GM18519 (cell line): ENCODE measurements around the gene KCNJ14.

Source experiments
- ATAC-seq: cut with Tn5 transposase; IDR thresholded peaks from one replicate; pipeline ENCODE4 v1.9.1; 2021; ENCODE audit warnings: mild to moderate bottlenecking, moderate library complexity; ENCODE audit not compliant: unreplicated experiment, low FRiP score

KCNJ14 gene

DNA sequence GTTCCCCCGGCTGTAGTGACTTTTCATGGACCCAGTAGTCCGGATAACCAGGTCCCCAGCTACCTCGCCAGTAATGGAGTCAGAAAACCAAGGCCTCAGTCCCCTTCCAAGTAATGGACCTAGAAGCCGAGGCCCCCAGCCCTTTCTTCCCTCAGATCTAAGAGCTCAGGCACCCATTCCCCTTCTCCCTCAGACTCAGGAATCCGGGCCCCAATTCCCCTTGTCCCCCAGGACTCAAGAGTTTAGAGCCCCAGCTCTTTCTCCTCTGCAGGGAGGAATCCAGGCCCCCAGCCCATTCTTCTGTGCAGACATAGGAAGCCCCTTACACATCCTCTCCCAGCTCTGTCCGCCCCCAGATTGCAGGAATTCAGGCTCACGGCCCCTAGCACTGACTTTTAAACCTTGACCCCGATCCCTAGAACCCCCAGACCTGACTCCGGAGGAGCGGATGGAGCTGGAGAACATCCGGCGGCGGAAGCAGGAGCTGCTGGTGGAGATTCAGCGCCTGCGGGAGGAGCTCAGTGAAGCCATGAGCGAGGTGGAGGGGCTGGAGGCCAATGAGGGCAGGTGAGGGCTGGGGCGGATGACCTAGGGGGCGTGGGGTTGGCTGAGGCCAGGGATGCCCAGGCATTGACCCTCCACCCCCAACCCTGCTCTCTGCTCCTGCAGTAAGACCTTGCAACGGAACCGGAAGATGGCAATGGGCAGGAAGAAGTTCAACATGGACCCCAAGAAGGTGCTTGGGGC, 14.7 kb downstream of the KCNJ14 start:
- no peak for ATAC-seq

DNA sequence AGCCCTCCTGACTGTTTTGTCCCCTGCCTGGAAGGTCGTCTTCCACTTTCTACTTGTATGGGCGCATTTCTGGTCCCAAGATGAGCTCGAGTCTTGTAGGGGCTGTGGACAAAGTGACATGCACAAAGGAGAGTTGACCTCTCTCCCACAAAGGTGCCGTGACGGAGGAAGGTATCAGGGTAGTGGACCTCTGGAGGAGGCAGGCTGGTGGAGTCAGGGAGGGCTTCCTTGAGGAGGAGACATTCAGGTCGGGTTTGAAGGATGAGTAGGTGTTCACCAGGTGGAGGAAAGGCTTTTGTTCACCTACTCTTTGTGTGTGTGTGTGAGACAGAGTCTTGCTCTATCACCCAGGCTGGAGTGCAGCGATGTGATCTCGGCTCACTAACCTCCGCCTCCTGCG, 15.5 kb downstream of the KCNJ14 start:
- ATAC-seq, result no peak

DNA sequence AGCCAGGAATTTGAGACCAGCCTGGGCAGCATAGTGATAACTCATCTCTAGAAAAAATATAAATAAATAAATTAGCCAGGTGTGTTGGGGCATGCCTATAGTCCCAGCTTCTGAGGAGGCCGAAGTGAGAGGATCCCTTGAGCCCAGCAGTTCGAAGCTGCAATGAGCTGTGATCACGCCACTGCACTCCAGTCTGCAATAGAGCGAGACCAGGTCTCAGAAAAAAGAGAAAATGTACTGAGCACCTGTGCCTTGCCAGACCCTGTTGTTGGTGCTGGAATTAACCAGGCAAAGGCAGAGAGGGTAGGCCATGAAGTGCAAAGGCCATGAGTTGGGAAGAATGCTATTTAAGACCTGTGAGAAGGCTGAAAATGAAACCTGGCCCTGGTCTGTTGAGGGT, 16.5 kb downstream of the KCNJ14 start:
- ATAC-seq, result no peak

DNA sequence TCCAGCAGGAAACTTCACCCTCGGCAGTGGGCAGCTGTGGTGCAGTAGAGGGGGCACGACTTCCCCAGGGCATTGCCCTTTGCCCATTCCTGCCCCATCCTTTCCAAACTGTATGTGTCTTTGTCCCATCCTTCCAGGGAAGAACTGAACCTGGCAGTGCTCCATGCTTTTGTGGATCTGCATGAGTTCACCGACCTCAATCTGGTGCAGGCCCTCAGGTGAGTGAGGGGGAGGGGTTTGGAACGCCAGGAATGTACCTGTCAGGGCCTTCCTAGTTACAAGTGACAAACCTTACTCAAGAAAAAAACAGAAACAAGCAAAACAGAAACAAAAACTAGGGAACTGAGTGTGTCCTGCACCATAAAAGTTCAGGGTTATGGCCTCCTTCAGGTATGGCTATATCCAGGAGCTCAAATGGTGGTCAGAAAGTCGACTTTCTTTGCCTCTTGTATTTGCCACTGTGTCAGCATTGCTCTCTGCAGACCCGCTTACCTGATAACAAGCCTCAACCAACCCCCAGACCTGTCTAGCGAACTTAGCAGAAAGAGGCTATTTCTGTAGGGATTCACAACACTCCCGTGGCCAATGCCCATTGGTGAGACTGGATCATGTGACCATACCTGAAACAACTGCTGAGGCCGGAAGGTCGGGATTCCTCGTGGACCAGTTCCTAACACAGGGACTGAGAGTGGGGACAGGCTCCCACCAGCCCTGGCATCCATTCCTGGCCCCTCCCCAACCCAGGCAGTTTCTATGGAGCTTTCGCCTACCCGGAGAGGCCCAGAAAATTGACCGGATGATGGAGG, 18.0 kb downstream of the KCNJ14 start:
- ATAC-seq, result no peak

DNA sequence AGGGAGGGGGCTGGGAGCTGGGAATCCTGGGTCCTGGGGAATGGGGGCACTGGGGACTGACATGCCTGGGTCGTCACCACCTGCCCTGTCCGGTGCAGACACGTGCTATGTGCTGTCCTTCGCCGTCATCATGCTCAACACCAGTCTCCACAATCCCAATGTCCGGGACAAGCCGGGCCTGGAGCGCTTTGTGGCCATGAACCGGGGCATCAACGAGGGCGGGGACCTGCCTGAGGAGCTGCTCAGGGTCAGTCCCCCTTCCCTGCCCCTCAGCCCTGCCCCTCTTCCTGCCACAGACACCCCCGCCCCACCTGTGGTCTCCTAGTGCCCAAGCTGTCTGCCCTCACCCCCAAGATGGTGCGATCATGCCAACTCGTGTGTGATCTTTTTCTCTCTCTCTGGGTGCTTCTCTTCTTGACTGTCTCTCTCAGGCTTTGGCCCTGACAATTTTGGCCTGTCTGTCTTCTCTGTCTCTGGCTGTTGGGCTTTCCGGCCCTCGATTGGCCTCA, 18.8 kb downstream of the KCNJ14 start:
- ATAC-seq, result no peak

DNA sequence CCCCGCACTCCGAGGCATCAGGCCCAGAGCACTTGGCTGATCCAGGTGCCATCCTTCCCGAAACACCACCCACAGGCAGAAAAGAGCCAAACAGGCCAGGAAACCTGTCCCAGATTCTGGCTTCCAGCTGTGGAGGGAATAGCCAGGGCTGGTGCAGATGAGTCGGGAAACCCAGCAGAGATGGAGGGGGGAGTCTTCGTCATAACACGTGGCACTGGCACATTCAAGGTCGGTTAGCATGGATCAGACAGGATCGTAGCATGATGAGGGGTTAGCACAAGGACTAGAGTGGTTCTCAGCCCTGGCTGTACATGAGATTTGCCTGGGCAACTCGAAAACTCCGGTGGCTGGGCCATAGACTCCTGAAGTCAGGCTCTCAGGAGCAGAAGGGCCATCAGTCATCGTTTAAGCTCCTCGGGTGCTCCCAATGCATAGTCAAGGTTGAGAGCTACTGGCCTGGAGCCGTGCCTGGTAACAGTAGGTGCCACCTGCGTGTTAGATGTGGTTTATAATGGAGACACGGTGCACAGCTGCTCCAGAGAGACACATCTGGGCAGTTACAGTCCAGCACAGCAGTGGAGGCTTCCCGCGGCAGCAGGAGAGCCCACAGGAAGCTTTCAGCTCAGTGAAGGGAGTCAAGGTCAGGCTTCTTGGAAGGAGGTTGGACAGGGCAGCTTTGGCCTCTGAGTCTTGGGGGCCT, 20.1 kb downstream of the KCNJ14 start:
- ATAC-seq, result no peak

DNA sequence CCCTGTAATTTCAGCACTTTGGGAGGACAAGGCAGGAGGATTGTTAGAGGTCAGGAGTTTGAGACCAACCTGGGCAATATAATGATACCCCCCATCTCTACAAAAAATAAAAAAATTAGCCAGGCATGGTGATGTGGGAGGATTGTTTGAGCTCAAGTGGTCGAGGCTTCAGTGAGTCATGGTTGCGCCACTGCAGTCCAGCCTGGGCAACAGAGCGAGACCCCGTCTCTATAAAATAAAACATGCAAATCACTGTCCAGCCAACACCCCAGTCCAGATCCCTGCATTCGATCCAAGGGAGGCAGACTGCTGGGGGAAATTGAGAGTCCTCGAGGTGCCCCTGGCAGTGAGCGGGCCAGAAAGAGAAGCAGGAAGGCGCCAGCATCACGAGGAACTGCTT, 20.8 kb downstream of the KCNJ14 start:
- ATAC-seq, result no peak

DNA sequence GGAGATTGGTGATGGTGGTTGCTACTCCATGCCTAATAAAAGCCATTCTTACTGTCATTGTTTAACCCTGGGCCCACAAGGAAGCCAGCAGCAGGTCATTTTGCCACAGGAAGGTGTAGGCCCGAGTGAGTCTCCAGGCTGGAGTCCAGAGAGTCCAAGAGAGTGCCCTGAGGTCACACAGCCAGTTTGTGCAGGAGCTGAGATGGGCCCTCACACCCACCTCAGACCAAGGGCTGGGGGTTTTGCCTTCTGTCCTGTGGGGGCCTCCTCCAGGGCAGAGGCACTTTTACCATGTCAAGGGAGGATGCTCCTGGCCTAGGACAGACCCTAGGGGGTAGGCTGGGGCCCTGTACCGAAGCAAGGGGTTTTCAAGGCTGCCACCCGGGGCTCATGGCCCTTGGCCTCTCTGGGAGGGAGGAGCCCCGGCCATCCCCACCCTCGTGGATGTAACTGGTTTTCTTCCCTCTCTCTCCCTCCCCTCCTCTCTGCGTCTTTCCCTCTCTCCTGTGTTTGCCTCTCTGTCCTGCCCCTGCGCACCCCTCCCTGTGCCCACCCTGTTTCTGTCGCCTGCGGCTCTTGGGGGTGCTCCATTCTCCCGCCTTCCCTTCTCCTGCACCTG, 21.8 kb downstream of the KCNJ14 start:
- no peak for ATAC-seq

DNA sequence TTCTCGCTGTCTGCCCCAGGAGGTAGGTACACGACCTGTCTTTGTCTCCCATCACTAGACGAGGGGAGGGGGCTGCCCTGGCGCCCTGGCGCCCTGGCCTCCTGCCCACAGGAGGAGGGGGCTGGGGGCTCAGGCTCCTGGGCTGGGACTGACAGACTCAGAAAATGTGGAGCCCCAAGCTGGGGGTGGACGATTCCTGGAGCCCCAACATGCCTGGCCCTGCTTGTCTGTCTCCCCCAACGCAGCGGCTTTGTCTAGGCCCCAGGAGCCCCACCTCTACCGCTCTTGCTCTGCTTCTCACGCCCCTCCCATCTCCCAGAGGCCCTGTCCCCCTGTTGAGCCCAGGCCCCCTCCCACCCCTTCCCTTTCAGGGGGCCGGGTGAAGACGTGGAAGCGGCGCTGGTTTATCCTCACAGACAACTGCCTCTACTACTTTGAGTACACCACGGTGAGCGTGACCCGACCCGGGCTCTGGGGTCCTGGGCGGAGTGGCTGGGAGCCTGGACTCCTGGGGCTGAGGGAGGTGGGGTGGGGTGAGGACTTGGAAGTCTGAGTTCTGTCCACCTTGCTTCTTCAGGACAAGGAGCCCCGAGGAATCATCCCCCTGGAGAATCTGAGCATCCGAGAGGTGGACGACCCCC, 22.4 kb downstream of the KCNJ14 start:
- no peak for ATAC-seq

DNA sequence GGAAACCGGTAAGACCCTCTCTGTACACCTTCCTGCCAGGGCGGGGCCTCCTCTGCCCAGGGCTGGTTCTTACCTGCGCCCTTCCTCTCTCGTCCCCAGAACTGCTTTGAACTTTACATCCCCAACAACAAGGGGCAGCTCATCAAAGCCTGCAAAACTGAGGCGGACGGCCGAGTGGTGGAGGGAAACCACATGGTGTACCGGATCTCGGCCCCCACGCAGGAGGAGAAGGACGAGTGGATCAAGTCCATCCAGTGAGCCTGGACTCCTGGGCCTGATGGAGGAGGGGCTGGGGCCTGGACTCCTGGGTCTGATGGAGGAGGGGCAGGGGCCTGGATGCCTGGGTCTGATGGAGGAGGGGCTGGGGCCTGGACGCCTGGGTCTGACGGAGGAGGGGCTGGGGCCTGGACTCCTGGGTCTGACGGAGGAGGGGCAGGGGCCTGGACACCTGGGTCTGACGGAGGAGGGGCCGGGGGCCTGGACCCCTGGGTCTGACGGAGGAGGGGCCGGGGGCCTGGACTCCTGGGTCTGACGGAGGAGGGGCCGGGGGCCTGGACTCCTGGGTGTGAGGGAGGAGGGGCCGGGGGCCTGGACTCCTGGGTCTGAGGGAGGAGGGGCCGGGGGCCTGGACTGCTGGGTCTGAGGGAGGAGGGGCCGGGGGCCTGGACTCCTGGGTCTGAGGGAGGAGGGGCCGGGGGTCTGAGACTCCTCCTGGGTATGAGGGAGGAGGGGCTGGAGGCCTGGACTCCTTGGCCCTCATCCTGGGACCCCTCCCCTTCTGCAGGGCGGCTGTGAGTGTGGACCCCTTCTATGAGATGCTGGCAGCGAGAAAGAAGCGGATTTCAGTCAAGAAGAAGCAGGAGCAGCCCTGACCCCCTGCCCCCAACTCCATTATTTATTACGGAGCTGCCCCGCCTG, 23.2 kb downstream of the KCNJ14 start:
- no peak for ATAC-seq

DNA sequence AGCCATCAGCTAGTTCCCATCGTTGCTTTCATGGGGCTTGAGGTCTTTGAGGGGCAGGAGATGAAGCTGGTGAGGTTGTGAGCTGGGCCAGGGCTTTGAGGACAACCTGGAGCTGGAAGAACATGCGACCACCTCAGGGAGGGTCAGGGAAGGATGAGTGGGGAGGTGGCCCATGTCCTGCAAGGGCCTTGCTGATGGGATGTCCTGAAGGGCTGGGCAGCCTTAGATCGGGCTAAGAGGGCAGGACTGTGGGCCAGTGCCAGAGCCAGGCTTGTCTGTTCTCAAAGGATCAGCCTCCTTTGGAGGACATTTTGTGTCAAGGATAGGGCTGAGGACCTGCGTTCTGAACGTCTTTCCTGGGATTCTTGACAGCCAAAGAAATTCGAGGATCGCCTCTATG, 24.3 kb downstream of the KCNJ14 start:
- ATAC-seq, result no peak

DNA sequence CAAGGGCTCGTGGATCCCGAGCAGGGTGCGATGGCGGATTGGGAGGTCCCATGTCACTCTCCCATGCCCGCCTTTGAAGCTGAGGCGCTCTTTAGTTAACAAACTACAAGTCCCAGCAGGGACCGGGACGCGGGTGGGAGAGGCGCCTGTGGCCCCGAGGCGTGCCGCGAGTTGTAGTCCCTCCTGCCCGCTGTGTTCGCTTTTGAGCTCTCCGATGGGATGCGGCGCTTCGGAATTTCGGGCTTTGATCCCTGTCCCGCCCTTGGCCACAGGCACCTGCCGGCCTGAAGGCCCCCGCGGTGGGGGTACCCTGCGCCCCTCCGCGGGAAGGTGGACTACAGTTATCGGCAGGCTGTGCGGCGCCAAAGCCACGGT, 24.8 kb downstream of the KCNJ14 start:
- ATAC-seq, result no peak

DNA sequence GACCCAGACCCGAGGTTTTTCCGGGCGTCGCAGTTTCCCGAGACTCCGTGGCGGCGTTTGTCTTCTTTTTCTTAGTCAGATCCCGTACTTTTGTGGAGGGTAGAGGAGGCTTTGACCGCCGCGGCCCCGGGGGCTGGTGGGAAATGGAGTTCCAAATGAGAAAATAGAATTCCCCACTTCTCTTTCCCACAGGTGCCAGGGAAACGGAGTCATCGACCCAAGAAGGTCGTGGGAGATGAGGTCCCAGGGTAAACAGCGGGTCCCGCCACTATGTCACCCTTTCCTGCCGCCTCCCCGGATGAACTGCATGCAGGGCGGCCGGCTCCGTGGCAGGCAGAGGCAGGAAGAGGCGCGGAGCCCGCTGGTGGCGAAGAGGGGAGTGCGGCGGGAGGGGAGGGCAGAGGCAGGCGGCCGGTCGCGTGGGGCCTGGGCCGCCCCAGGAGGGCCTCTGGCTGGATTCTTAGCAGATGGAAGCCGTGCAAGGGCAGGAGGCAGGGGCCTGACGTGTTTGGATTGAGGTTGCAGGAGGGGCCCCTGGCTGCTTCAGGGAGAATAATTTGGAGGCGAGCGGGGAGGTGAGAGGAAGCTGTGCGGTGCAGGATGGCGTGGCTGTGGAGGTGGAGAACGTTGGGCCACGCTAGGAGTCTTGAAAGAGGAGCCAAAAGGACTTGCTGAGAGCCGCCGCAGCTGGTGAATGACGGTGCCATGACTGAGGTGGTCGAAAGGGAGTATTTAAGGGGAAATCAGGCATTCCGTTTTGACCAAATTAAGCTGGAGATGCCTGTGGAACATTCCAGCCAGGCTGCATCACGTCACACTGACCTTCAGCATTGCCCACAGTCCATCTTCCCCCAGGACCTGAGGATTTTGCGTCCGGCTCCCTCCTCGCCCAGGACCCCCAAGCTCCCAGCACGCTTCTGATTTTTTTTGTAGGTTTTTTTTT, 25.5 kb downstream of the KCNJ14 start:
- no peak for ATAC-seq

DNA sequence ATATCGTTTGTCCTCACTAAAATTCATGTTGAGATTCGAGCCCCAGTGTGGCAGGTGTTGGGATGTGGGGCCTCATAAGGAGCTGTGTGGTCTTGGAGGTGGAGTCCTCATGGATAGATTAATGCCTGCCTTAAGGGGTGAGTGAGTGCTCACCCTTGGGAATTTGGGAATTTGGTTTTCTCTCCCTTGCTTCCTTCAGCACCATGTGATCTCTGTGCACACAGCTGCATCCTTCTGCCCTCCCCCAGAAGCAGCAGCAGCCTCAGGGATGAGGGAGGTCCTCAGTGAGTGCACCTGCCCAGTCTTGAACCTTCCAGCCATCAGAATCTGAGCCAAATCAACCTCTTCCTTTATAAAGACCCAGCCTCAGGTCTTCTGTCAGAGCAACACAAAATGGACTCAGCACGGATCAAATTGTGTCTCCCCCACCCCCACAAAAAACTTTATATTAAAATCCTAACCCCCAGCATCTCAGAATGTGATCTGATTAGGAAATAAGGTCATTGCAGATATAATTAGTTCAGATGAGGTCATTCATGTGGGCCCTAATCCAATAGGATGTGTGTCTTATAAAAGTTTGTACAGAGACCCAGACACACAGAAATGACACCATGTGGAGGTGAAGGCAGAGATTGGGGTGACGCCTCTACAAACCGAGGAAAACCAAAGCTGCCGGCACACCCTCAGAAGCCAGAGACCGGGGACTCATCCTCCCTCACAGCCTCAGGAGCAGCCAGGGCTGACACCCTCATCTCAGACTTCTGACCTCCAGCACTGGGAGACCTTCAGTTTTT, 26.7 kb downstream of the KCNJ14 start:
- ATAC-seq, result no peak

DNA sequence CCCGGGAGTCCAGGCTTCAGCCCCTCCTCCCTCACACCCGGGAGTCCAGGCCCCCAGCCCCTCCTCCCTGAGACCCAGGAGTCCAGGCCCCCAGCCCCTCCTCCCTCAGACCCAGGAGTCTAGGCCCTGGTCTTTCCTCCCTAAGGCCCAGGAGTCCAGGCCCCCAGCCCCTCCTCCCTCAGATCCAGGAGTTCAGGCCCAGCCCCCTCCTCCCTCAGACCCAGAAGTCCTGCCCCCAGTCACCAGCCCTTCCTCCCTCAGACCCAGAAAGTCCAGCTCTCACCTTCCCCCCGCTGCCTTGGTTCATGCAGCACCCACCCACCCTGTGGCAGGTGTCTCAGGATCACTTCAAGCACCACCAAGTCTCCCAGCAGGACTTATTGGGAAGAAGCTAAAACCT, 27.9 kb downstream of the KCNJ14 start:
- no peak for ATAC-seq

DNA sequence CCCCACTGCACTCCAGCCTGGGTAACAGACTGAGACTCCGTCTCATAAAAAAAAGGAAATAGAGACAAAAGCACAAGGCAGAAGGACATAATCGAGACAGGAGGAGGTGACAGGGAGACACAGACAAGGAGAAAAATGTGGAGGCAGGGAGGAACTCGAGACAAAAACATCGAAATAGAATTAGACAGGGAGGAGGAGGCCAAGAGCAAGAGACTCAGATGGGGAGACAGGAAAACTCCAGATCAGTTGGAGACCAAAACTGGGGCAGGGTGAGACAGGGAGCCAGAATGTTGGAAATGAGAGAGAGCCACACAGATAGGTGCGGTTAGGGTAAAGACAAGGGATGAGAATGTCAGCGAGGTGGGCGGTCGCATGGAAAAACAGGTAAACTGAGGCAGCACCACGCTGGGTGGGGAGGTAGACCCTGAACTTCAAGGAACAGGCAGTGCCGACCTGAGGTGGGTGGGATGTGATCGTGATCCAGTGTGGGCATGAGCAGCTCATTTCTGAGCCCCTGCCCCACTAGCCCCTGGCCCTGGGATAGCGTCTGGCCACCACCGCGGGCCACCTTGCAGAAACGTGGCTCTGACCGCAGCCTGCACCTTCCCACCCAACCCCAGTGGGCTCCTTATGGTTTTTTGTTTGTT, 29.0 kb downstream of the KCNJ14 start:
- no peak for ATAC-seq
